Measurements from ENCODE around the gene UPK1A.

Gene UPK1A

DNA sequence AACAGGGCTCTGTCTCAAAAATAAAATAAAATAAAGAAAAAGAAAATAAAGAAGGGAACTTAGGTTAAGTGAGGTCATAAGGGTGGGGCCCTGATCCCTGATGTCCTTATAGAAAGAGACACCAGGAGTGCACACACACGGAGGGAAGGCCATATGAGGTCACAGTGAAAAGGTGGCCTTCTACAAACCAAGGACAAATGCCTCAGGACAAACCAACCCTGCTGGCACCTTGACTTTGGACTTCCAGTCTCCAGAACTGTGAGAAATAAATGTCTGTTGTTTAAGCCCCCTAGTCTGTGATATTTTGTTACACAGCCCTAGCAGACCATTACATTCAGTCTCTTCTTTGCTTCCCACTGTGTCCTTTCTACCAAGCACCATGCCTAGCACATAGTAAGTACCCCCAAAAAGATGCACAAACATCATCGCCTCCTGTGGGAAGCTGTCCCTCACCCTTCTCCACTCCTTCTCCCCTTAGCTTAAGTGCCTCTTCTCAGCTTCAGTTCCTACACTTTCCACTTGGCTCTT, 29.6 kb downstream of the UPK1A start:
- TF ChIP-seq, protein P1, sequence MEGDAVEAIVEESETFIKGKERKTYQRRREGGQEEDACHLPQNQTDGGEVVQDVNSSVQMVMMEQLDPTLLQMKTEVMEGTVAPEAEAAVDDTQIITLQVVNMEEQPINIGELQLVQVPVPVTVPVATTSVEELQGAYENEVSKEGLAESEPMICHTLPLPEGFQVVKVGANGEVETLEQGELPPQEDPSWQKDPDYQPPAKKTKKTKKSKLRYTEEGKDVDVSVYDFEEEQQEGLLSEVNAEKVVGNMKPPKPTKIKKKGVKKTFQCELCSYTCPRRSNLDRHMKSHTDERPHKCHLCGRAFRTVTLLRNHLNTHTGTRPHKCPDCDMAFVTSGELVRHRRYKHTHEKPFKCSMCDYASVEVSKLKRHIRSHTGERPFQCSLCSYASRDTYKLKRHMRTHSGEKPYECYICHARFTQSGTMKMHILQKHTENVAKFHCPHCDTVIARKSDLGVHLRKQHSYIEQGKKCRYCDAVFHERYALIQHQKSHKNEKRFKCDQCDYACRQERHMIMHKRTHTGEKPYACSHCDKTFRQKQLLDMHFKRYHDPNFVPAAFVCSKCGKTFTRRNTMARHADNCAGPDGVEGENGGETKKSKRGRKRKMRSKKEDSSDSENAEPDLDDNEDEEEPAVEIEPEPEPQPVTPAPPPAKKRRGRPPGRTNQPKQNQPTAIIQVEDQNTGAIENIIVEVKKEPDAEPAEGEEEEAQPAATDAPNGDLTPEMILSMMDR (IDR thresholded peaks at IDR 0.05; ENCODE audit: control insufficient read depth, insufficient read depth, low read depth, low read length, missing control alignments): no peak
- H3K4me3 ChIP-seq (ENCODE audit: control insufficient read depth, low read depth, low read length): no peak overlapping the region
- DNase-seq (ENCODE audit: low read depth): no peak

DNA sequence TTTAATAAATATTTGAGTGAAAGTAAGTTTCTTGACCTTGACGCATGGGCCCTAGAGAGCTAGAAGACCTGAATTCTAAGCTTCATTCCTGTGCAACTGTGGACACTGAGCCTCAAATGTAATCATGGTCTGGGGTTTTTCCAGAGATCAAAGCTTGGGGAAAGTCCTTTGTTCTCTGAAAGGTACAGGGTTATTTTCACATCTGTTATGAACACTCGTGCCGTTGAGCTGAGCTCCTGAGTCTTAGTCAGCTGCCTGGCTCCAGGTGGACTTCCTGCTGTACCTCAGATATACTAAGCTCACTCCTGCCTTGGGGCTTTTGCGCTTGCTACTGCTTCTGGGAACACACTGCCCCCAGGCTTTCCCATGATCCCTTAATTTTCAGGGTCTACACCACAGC, 30.5 kb downstream of the UPK1A start:
- H3K4me3 ChIP-seq (ENCODE audit: control insufficient read depth, low read depth, low read length): no peak overlapping the region
- no peak for DNase-seq (ENCODE audit: low read depth)
- TF ChIP-seq, protein P1 (IDR thresholded peaks at IDR 0.05; ENCODE audit: control insufficient read depth, insufficient read depth, low read depth, low read length, missing control alignments): no peak

DNA sequence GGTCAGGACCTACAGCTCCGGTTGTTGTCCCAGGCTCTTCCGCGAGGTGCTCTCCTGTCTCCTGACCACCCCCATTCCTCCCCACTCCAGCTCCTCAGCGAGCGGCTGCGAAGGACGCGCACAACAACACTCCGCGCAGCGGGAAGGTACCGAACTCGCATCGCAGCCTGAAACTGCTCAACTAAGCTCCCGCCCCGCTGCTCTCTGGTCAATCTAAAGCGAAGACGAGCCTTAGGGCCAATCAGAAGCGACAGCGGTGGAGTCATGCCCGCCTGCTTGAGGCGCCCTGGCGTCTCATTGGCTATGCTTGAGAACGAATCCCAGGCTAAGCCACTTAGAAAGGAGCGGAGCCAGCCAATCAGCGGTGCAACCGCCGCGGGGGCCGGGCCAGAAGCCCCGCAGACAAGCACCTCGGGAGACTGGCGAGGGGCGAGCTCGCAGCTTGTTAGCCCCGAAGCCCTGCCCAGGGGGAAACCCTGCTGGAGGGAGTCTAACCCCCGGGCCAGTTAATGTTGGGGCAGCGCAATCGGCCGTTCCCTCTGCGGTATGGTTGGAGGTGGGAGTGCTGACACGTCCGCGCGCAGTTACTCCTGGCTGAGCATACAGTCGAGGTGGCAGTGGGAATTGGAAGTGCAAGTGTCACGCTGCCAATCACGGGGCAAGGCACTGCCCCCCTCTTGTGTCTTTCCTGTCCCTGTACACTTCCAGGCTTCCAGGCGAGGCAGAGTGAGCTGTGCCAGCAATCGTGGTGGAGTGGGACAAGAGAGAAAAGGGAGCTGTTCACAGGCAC, 36.1 kb downstream of the UPK1A start:
- peak; percentile 87 for DNase-seq (ENCODE audit: low read depth)
- TF ChIP-seq, protein P1 (IDR thresholded peaks at IDR 0.05; ENCODE audit: control insufficient read depth, insufficient read depth, low read depth, low read length, missing control alignments): no peak
- H3K4me3 ChIP-seq (ENCODE audit: control insufficient read depth, low read depth, low read length): peak overlapping the region; percentile 62

DNA sequence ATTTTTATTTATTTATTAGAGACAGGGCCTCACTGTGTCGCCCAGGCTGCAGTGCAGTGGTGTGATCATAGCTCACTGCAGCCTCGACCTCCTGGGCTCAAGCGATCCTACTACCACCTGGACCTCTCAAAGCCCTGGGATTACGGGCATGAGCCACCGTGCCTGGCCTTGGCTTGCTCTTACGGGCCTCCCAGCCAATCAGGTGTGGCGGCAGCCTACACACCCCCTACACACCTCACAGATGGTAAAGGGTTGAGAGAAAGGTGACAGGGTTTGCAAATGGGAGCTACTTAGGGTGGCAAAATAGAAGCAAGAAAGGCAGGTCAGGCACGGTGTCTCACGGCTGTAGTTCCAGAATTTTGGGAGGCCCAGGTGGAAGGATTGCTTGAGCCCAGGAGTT, 37.0 kb downstream of the UPK1A start:
- DNase-seq (ENCODE audit: low read depth): no peak
- TF ChIP-seq, protein P1 (IDR thresholded peaks at IDR 0.05; ENCODE audit: control insufficient read depth, insufficient read depth, low read depth, low read length, missing control alignments): no peak
- no peak overlapping the region for H3K4me3 ChIP-seq (ENCODE audit: control insufficient read depth, low read depth, low read length)

DNA sequence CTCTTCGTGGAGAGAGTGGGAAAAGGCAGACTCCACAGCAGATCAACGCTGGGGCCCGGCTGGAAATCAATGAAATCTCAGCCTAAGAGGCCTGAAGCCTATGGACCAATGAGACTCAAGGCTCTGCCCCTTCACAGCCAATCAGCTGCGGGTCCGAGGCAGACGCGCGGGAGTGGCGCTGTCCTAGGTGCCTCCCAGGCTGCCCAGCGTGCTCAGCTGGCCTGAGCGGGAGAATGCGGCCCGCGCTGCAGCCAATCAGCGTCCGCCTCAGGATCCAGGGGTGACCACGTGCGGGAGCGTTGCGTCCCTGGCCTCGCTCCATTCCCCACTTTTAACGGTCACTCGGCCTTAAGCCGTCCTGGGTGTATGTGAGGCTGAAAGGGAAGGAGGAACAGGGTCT, 37.9 kb downstream of the UPK1A start, which contains the start of gene ZBTB32:
Gene ZBTB32 (plus strand): TSS at position 341 of the 400 bp plus-strand sequence. CDS start 10,069 bp downstream, outside the sequence.
- H3K4me3 ChIP-seq (ENCODE audit: control insufficient read depth, low read depth, low read length): no peak within 1 kb of the TSS
- no peak for DNase-seq (ENCODE audit: low read depth)

DNA sequence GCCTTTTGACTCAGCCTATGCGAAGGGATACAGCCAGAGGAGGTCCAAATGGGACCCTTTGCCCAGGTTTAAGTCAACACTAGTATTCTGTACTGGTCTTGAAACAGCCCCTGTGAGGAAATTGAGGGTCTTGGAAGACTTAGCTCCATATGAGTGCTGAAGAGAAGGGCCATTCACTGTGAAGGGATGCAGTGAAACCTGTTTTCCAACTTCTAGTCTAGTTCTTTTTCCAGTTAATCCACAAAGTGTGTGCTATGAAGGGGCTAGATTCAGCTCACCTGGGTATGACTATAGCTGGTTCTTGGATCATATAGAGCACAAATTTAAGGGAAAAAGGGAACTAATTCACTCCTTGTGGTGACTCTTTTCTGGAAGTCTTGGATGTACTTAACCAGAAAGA, 42.1 kb downstream of the UPK1A start:
- DNase-seq (ENCODE audit: low read depth): no peak
- TF ChIP-seq, protein P1 (IDR thresholded peaks at IDR 0.05; ENCODE audit: control insufficient read depth, insufficient read depth, low read depth, low read length, missing control alignments): no peak

More for the DNA sequence above, 37.9 kb downstream of the UPK1A start, which contains the start of gene ZBTB32:
- TF ChIP-seq, protein P1 (IDR thresholded peaks at IDR 0.05; ENCODE audit: control insufficient read depth, insufficient read depth, low read depth, low read length, missing control alignments): no peak

More for the DNA sequence above, 42.1 kb downstream of the UPK1A start:
- H3K4me3 ChIP-seq (ENCODE audit: control insufficient read depth, low read depth, low read length): no peak overlapping the region

All from AG09309 (cell line).